Measurements from ENCODE around the gene ARSB. TPM values are rescaled to one million over a fixed set of nuclear protein-coding genes. Genes with fewer than 3 reads are reported as not detected.
"Not testable (repeated sequence)": the region's sequence is repeated elsewhere in the genome, so short reads cannot be mapped to it uniquely, and the experiment has no call there.

Gene ARSB
- total RNA-seq, 1 donor from 2014 or later = 21.6 TPM

GRCh38 chr5:78734094-78734845 is 250.8 kb downstream of the ARSB start:
- Histone ChIP-seq H3K27ac (no peak overlapping the region), H3K27me3 (ENCODE audit: low read depth) (no peaks in the 10 kb centered on the region), H3K36me3 (no peaks in the 10 kb centered on the region), H3K4me3 (no peak overlapping the region), H3K4me1 (no peaks in the 10 kb centered on the region), H3K9me3 (no peaks in the 10 kb centered on the region)
- intact Hi-C loops (cut with DNase I) = no loop called here
- TF ChIP-seq CTCF (IDR thresholded peaks at IDR 0.05) = no peak
- no peak for DNase-seq
- no peak for ATAC-seq

DNA sequence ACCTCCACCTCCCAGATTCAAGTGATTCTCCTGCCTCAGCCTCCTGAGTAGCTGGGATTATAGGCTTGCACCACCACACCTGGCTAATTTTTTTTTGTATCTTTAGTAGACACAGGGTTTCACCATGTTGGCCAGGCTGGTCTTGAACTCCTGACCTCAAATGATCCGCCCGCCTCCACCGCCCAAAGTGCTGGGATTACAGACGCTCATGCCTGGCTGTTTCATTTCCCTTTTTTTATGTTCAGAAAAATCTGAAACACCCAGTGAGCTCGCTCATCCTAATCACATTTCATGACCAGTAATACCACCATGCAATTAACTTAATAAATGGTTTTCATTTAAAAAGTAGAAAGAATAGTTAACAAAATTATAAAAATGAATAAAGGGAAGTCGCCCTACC is 252.4 kb downstream of the ARSB start:
- H3K36me3 ChIP-seq; intact Hi-C loops (cut with DNase I); ATAC-seq; H3K4me3 ChIP-seq; H3K4me1 ChIP-seq; DNase-seq; H3K9me3 ChIP-seq; H3K27ac ChIP-seq; H3K27me3 ChIP-seq (ENCODE audit: low read depth): not testable (repeated sequence)

DNA sequence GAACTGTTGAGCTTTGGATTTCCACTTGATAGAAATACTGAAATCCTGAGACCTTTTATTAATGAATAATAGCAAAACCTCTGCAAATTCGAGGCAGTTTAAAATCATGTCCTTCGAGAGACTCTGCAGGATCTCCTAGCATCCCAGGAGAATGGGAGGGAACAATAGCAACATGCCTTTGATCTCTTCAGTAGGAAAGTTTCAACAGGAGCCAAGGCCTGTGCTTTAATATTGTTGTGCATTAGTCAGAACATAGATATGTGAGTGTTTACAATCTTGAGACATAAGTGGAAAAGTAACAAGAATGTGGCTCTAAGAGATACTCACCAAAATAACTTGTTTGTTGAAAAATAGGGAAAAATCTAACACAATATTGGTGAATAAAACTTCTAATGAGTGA is 253.2 kb downstream of the ARSB start:
- ATAC-seq (no peak), DNase-seq (no peak)
- Histone ChIP-seq H3K36me3 (no peaks in the 10 kb centered on the region), H3K4me1 (no peaks in the 10 kb centered on the region), H3K4me3 (no peak overlapping the region), H3K27ac (no peak overlapping the region), H3K27me3 (ENCODE audit: low read depth) (no peaks in the 10 kb centered on the region), H3K9me3 (no peaks in the 10 kb centered on the region)
- intact Hi-C loops (cut with DNase I) = no loop called here
- no peak for TF ChIP-seq CTCF (IDR thresholded peaks at IDR 0.05)

DNA sequence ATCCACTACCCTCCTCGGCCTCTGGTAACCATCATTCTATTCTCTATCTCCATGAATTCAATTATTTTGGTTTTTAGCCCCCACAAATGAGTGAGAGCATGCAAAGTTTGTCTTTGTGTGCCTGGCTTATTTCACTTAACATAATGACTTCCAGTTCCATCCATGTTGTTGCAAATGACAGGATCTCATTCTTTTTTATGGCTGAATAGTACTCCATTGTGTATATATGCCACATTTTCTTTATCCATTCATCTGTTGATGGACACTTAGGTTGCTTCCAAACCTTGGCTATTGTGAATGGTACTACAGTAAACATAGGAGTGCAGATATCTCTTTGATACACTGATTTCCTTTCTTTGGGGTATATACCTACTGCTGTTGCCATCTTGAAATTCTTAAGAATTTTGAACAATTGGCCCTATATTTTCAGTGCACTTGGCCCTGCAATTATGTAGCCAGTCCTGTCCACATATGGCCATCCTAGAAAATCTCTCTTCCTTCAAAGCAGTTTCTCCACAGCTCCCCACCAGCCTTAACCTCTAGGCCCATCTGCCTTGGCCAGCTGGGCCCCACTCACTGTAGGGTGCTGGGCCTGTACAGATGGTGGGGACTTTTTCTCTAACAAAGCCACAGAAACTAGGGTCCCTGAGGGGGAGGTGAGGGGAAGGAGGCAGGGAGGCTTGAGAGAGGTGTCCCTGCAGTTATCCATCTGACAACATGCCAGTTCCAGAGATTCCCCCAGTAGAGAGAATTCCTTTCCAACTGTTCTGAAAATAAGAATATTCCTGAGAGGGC is 254.6 kb downstream of the ARSB start:
- Histone ChIP-seq H3K27me3 (ENCODE audit: low read depth) (no peaks in the 10 kb centered on the region), H3K4me3 (no peak overlapping the region), H3K27ac (no peak overlapping the region), H3K4me1 (no peaks in the 10 kb centered on the region), H3K36me3 (no peaks in the 10 kb centered on the region), H3K9me3 (no peaks in the 10 kb centered on the region)
- no peak for DNase-seq
- intact Hi-C loops (cut with DNase I) = no loop called here
- ATAC-seq = no peak
- no peak for TF ChIP-seq CTCF (IDR thresholded peaks at IDR 0.05)

GRCh38 chr5:78727786-78728761 is 257.0 kb downstream of the ARSB start:
- Histone ChIP-seq H3K9me3 (no peaks in the 10 kb centered on the region), H3K4me1 (no peaks in the 10 kb centered on the region), H3K27me3 (ENCODE audit: low read depth) (no peaks in the 10 kb centered on the region), H3K27ac (no peak overlapping the region), H3K36me3 (no peaks in the 10 kb centered on the region), H3K4me3 (no peak overlapping the region)
- no peak for ATAC-seq
- intact Hi-C loops (cut with DNase I) = no loop called here
- DNase-seq = no peak
- no peak for TF ChIP-seq CTCF (IDR thresholded peaks at IDR 0.05)

Other genes starting within 250 kb of the ARSB start
- 1.3 TPM for gene DMGDH, start 84.4 kb upstream of the ARSB start, total RNA-seq
- 3.9 TPM for gene BHMT2, start 84.5 kb upstream of the ARSB start, total RNA-seq
- gene BHMT, start 126.5 kb upstream of the ARSB start, total RNA-seq = not detected